Esophagus muscularis mucosa (tissue), 4 donors: Measurements from ENCODE around the gene INO80E. TPM values are rescaled to one million over a fixed set of nuclear protein-coding genes. Genes with fewer than 3 reads are reported as not detected.
A peak's percentile ranks its signal among the peaks of the same experiment; 100 is the strongest.

Source experiments
- DNase-seq: peaks from one replicate; pipeline ENCODE4 v3.0.0-alpha.2; 2017; ENCODE audit errors: extremely low spot score
- H3K27ac ChIP-seq, 4 donors: fragments of 200-600 bp; sonication (generic); replicated peaks in 1 of 4; 1 replicate in 3 of 4; 2 replicates in 1 of 4; pipeline ENCODE4 v1.5.1; 2016 to 2019; ENCODE audit warnings: mild to moderate bottlenecking in 1 of 4
- H3K27me3 ChIP-seq, 4 donors: fragments of 200-600 bp; sonication (generic); one replicate each; pipeline versions ENCODE4 v1.5.1 to v1.6.0; 2016 to 2019
- H3K36me3 ChIP-seq, 4 donors: fragments of 200-600 bp; sonication (generic); one replicate each; pipeline ENCODE4 v1.5.1; 2016 to 2019
- H3K4me1 ChIP-seq, 4 donors: fragments of 200-600 bp; sonication (generic); one replicate each; pipeline ENCODE4 v1.5.1; 2016 to 2019
- H3K4me3 ChIP-seq, 4 donors: fragments of 200-600 bp; sonication (generic); 1 replicate in 2 of 4; 2 replicates in 2 of 4; pipeline ENCODE4 v1.5.1; 2016 to 2019; ENCODE audit warnings: mild to moderate bottlenecking in 4 of 4, moderate library complexity in 1 of 4
- H3K9me3 ChIP-seq, 4 donors: fragments of 200-600 bp; sonication (generic); 1 replicate in 3 of 4; 2 replicates in 1 of 4; pipeline ENCODE4 v1.5.1; 2016 to 2019
- EP300 ChIP-seq: sonication (generic); formaldehyde crosslinking; IDR thresholded peaks from one replicate; pipeline ENCODE4 v1.6.1; 2017; ENCODE audit warnings: antibody characterized with exemption
- POLR2A ChIP-seq: fragments of 450-650 bp; IDR thresholded peaks from one replicate; pipeline ENCODE4 v1.6.1; 2017; ENCODE audit warnings: antibody characterized with exemption, moderate library complexity, mild to moderate bottlenecking, low read depth
- POLR2AphosphoS5 ChIP-seq, 2 donors: sonication (generic); formaldehyde crosslinking; IDR thresholded peaks; one replicate each; pipeline ENCODE4 v1.6.1; 2017; ENCODE audit warnings: antibody characterized with exemption in 2 of 2
- WGBS: methylation state at CpG from one replicate; pipeline ENCODE4 v1.1.5; 2018; 5-methylcytosine and 5-hydroxymethylcytosine counted together
- intact Hi-C: fragments of 100-400 bp; cut with DNase I; formaldehyde crosslinking; loops from one replicate; pipeline ENCODE4 v1.15.1; 2023
- total RNA-seq, 4 donors: library from RNA; depleted of rRNA; stranded (reverse); fragments of >200 nt; gene quantifications; one replicate each; pipeline versions ENCODE4 v1.1.0 to v1.2.1, GENCODE V29; 2016
- TF ChIP-seq, protein P1 (sequence below), 3 experiments: fragments of 200-600 bp in 2 of 3; fragments of 450-650 bp in 1 of 3; sonication (generic) in 2 of 3; IDR thresholded peaks; one replicate each; pipeline ENCODE4 v1.5.1; 2017 to 2019; ENCODE audit warnings: antibody characterized with exemption in 3 of 3, mild to moderate bottlenecking in 2 of 3, moderate library complexity in 1 of 3

Gene INO80E
- total RNA-seq, 4 donors from 2014 or later: 38.2 to 58.1 (median 43.5) TPM

DNA sequence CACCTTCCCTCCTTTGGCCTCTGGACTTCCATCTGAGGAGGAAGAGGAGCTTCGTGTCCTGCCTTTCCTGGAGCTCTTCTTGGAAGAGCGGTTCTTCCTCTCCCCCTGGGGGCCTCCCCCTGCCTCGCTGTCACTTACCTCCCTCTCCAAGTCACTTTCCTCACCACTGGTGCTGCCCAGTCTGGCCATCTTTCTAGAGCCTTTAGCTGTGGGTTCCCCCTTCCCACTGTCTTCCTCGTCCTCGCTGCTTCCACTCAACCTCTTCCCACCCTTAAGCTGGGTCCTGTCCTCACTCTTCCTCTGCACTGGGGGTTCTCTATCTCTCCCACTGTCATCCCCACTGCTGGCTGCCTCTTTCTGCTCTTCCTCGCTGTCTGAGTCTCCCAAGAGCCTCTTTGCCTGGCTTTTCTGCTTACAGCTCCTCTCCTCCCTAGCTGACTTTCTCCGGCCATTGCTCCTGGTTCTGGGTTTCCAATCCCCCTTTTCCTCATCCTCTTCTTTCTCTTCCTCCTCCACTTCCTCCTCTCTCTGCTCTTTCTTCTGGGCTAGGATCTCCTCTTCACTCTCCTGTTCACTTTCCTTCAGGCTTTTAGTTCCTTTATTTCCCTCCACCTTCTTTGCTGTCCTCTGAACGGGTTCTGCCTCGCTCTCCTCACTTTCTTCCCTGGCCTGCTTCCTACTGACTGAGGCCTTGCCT is 2.0 kb upstream of the INO80E start:
- Histone ChIP-seq H3K9me3 (no peaks in the 10 kb centered on the region), H3K36me3 (peaks cover 12 to 66% (median 55%) of the 10 kb centered on the region in 4 donors), H3K27me3 (no peaks in the 10 kb centered on the region), H3K4me3 (no peak overlapping the region), H3K27ac (peak overlapping the region; percentile 96 to 99 (median 96)), H3K4me1 (peaks cover 24 to 33% (median 27%) of the 10 kb centered on the region in 4 donors)
- 86% methylated on average over 9 of the region's 9 CpGs for WGBS
- DNase-seq: no peak
- intact Hi-C loops: loop anchor here (10.0 kb wide), 1 partner anchor 199 kb away; the partner anchor contains the start of gene KIF22
- TF ChIP-seq, protein P1, sequence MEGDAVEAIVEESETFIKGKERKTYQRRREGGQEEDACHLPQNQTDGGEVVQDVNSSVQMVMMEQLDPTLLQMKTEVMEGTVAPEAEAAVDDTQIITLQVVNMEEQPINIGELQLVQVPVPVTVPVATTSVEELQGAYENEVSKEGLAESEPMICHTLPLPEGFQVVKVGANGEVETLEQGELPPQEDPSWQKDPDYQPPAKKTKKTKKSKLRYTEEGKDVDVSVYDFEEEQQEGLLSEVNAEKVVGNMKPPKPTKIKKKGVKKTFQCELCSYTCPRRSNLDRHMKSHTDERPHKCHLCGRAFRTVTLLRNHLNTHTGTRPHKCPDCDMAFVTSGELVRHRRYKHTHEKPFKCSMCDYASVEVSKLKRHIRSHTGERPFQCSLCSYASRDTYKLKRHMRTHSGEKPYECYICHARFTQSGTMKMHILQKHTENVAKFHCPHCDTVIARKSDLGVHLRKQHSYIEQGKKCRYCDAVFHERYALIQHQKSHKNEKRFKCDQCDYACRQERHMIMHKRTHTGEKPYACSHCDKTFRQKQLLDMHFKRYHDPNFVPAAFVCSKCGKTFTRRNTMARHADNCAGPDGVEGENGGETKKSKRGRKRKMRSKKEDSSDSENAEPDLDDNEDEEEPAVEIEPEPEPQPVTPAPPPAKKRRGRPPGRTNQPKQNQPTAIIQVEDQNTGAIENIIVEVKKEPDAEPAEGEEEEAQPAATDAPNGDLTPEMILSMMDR (IDR thresholded peaks at IDR 0.05): no peak
- TF ChIP-seq POLR2A: no peak
- no peak for TF ChIP-seq EP300
- TF ChIP-seq POLR2AphosphoS5 (IDR thresholded peaks at IDR 0.05): no peak

GRCh38 chr16:29994600-29995323 is 1.3 kb upstream of the INO80E start:
- Histone ChIP-seq H3K36me3 (peaks cover 12 to 66% (median 51%) of the 10 kb centered on the region in 4 donors), H3K4me1 (peaks cover 24 to 33% (median 27%) of the 10 kb centered on the region in 4 donors), H3K27ac (peak overlapping the region; percentile 96 to 99 (median 96)), H3K4me3 (peak overlapping the region; percentile 83 to 91 (median 87)), H3K9me3 (no peaks in the 10 kb centered on the region), H3K27me3 (no peaks in the 10 kb centered on the region)
- intact Hi-C loops: loop anchor here (10.0 kb wide), 1 partner anchor 200 kb away; the partner anchor contains the start of gene KIF22
- WGBS: 8% methylated on average over 23 of the region's 24 CpGs
- no peak for DNase-seq
- TF ChIP-seq, protein P1 (IDR thresholded peaks at IDR 0.05): no peak
- TF ChIP-seq POLR2AphosphoS5 (IDR thresholded peaks at IDR 0.05): no peak

- Histone ChIP-seq H3K4me3 (peak within 1 kb of the TSS; percentile 83 to 91 (median 87)), H3K9me3 (no peaks in the 10 kb centered on the region), H3K36me3 (peaks cover 9 to 66% (median 51%) of the 10 kb centered on the region in 4 donors), H3K27me3 (no peaks in the 10 kb centered on the region), H3K4me1 (peaks cover 24 to 33% (median 27%) of the 10 kb centered on the region in 4 donors), H3K27ac (peak within 1 kb of the TSS; percentile 96 to 99 (median 96))
- intact Hi-C loops: loop anchor here (10.0 kb wide), 1 partner anchor 201 kb away; the partner anchor contains the start of gene KIF22
- 0% methylated on average over 11 of the region's 53 CpGs for WGBS
- DNase-seq: peak; percentile 95
- TF ChIP-seq POLR2AphosphoS5 (IDR thresholded peaks at IDR 0.05): peak; percentile 72 to 87
- TF ChIP-seq, protein P1 (IDR thresholded peaks at IDR 0.05): no peak
- peak; percentile 10 for TF ChIP-seq POLR2A
- TF ChIP-seq EP300: no peak
Observed at GRCh38 chr16:29995324-29995910, 624 bp upstream of the INO80E start, which contains the start of gene HIRIP3. Gene HIRIP3, minus strand, starts transcription at chr16:29995617. Its CDS starts 12 bp downstream, at chr16:29995605.

GRCh38 chr16:29996766-29997250 is 767 bp downstream of the INO80E start:
- TF ChIP-seq, protein P1 (IDR thresholded peaks at IDR 0.05): no peak
- no peak for TF ChIP-seq POLR2A
- TF ChIP-seq EP300: no peak
- no peak for TF ChIP-seq POLR2AphosphoS5 (IDR thresholded peaks at IDR 0.05)
- 23% methylated on average over 5 of the region's 9 CpGs for WGBS
- H3K36me3 ChIP-seq: peaks cover 0 to 66% (median 50%) of the 10 kb centered on the region in 4 donors
- no peaks in the 10 kb centered on the region for H3K9me3 ChIP-seq
- H3K4me3 ChIP-seq: peak overlapping the region; percentile 83 to 91 (median 87)
- H3K4me1 ChIP-seq: peaks cover 24 to 33% (median 27%) of the 10 kb centered on the region in 4 donors
- peak overlapping the region in 3 of 4 donors; percentile 96 to 99 (median 96) for H3K27ac ChIP-seq
- intact Hi-C loops: loop anchor here (1.0 to 10.0 kb wide), 2 partner anchors 23 to 202 kb away; partner anchors contain the start of gene KIF22
- no peaks in the 10 kb centered on the region for H3K27me3 ChIP-seq
- no peak for DNase-seq
